ENCODE data around the gene STK38L.

DNA sequence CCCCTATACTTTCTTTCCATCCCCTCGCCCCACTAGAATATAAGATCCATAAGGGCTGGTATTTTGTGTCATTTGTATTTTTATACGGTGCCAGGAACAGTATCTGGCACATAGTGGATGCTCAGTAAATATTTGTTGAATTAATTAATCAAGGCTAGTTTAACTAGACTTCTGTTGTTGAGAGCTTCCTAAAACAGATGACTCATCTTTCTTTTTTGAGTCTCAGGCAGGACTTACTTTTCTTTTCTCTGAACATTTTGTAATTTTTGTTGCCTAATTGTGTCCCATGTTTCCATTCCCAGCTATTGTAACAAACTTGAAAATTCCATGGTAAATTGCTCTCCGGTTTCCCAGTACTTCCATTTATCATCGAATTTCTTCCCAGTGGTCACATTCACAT is 16.7 kb downstream of the STK38L start:
- no peak for TF ChIP-seq CBX5 (IDR thresholded peaks at IDR 0.05; ENCODE audit: low read depth, low read length)
- no peak for TF ChIP-seq USF2 (IDR thresholded peaks at IDR 0.05; ENCODE audit: low read length)
- TF ChIP-seq GABPA (IDR thresholded peaks at IDR 0.05; ENCODE audit: borderline replicate concordance, insufficient read depth, low read length): no peak

Measured in H1 (cell line).